ENCODE results near the gene IQGAP3.

The IQGAP3 gene

GRCh38 chr1:156593661-156593989, 21.3 kb upstream of the IQGAP3 start:
- no peak overlapping the region for H3K9ac ChIP-seq (ENCODE audit: low read length)
- 98% methylated on average over 8 of the region's 8 CpGs for WGBS
- no peak overlapping the region for H3K4me2 ChIP-seq (ENCODE audit: low read length, poor library complexity, severe bottlenecking)
- H4K8ac ChIP-seq (ENCODE audit: low read length) = no peak overlapping the region
- H3K9me3 ChIP-seq (ENCODE audit: control insufficient read depth, low read length) = no peaks in the 10 kb centered on the region
- no peak overlapping the region for H2BK15ac ChIP-seq (ENCODE audit: low read depth, poor library complexity, severe bottlenecking)
- H3K18ac ChIP-seq (ENCODE audit: low read depth in 1 of 2, low read length in 2 of 2) = no peak overlapping the region
- no peaks in the 10 kb centered on the region for H3K27me3 ChIP-seq (ENCODE audit: control insufficient read depth in 1 of 2, insufficient read depth in 1 of 2, low read length in 2 of 2)
- no peak overlapping the region for H3K23ac ChIP-seq (ENCODE audit: low read length in 2 of 2)
- H3K4me3 ChIP-seq (ENCODE audit: insufficient read depth in 1 of 2, low read depth in 1 of 2, low read length in 2 of 2) = no peak overlapping the region
- H3K4me1 ChIP-seq (ENCODE audit: control insufficient read depth, insufficient read depth, low read depth, low read length) = peaks cover 10% of the 10 kb centered on the region
- no peak overlapping the region for H2AK5ac ChIP-seq (ENCODE audit: low read length, severe bottlenecking)
- DNase-seq = no peak
- H2BK120ac ChIP-seq (ENCODE audit: low read depth, low read length) = no peak overlapping the region
- H3K4ac ChIP-seq (ENCODE audit: low read depth in 1 of 2, low read length in 2 of 2) = no peak overlapping the region
- H3K27ac ChIP-seq (ENCODE audit: low read length, poor library complexity, severe bottlenecking) = no peak overlapping the region
- H4K91ac ChIP-seq (ENCODE audit: low read length) = no peak overlapping the region
- H2AFZ ChIP-seq (ENCODE audit: low read depth, low read length) = no peak overlapping the region
- peaks cover 29% of the 10 kb centered on the region for H3K79me1 ChIP-seq (replicated peaks; ENCODE audit: low read length, poor library complexity, severe bottlenecking)
- no peak overlapping the region for H3K14ac ChIP-seq (ENCODE audit: low read length in 2 of 2)
- no peak overlapping the region for H2BK12ac ChIP-seq (ENCODE audit: low read length in 2 of 2)
- H3K36me3 ChIP-seq (ENCODE audit: control insufficient read depth in 1 of 2, insufficient read depth in 2 of 2, low read depth in 1 of 2, low read length in 2 of 2) = peaks cover 42 to 62% of the 10 kb centered on the region in 2 experiments
- no peak overlapping the region for H2BK5ac ChIP-seq (ENCODE audit: low read depth, low read length, poor library complexity, severe bottlenecking)

GRCh38 chr1:156592910-156593660, 20.7 kb upstream of the IQGAP3 start:
- Histone ChIP-seq H2BK12ac (ENCODE audit: low read length in 2 of 2) (no peak overlapping the region), H2BK120ac (ENCODE audit: low read depth, low read length) (no peak overlapping the region), H2AFZ (ENCODE audit: low read depth, low read length) (no peak overlapping the region), H4K8ac (ENCODE audit: low read length) (peak overlapping the region; percentile 35), H3K4me2 (ENCODE audit: low read length, poor library complexity, severe bottlenecking) (no peak overlapping the region), H3K36me3 (ENCODE audit: control insufficient read depth in 1 of 2, insufficient read depth in 2 of 2, low read depth in 1 of 2, low read length in 2 of 2) (peaks cover 39 to 57% of the 10 kb centered on the region in 2 experiments), H3K14ac (ENCODE audit: low read length in 2 of 2) (no peak overlapping the region), H3K4me1 (ENCODE audit: control insufficient read depth, insufficient read depth, low read depth, low read length) (peaks cover 10% of the 10 kb centered on the region), H2BK15ac (ENCODE audit: low read depth, poor library complexity, severe bottlenecking) (no peak overlapping the region), H3K27ac (ENCODE audit: low read length, poor library complexity, severe bottlenecking) (no peak overlapping the region), H3K4me3 (ENCODE audit: insufficient read depth in 1 of 2, low read depth in 1 of 2, low read length in 2 of 2) (no peak overlapping the region), H3K27me3 (ENCODE audit: control insufficient read depth in 1 of 2, insufficient read depth in 1 of 2, low read length in 2 of 2) (no peaks in the 10 kb centered on the region), H2BK5ac (ENCODE audit: low read depth, low read length, poor library complexity, severe bottlenecking) (no peak overlapping the region), H3K9me3 (ENCODE audit: control insufficient read depth, low read length) (no peaks in the 10 kb centered on the region), H3K23ac (ENCODE audit: low read length in 2 of 2) (no peak overlapping the region), H3K4ac (ENCODE audit: low read depth in 1 of 2, low read length in 2 of 2) (no peak overlapping the region), H3K18ac (ENCODE audit: low read depth in 1 of 2, low read length in 2 of 2) (no peak overlapping the region), H3K9ac (ENCODE audit: low read length) (peak overlapping the region; percentile 88), H3K79me1 (replicated peaks; ENCODE audit: low read length, poor library complexity, severe bottlenecking) (peaks cover 26% of the 10 kb centered on the region), H4K91ac (ENCODE audit: low read length) (no peak overlapping the region), H2AK5ac (ENCODE audit: low read length, severe bottlenecking) (no peak overlapping the region)
- WGBS = 100% methylated on average over 6 of the region's 8 CpGs
- no peak for DNase-seq

- peaks cover 10% of the 10 kb centered on the region for H3K4me1 ChIP-seq (ENCODE audit: control insufficient read depth, insufficient read depth, low read depth, low read length)
- H4K91ac ChIP-seq (ENCODE audit: low read length) = peak overlapping the region; percentile 43
- H3K4me3 ChIP-seq (ENCODE audit: insufficient read depth in 1 of 2, low read depth in 1 of 2, low read length in 2 of 2) = peak overlapping the region; percentile 76 to 82
- H3K4ac ChIP-seq (ENCODE audit: low read depth in 1 of 2, low read length in 2 of 2) = peak overlapping the region; percentile 1 to 60
- 58% methylated on average over 9 of the region's 16 CpGs for WGBS
- H3K4me2 ChIP-seq (ENCODE audit: low read length, poor library complexity, severe bottlenecking) = peak overlapping the region; percentile 50
- H2BK12ac ChIP-seq (ENCODE audit: low read length in 2 of 2) = peak overlapping the region in 1 of 2 experiments; percentile 15
- H3K23ac ChIP-seq (ENCODE audit: low read length in 2 of 2) = no peak overlapping the region
- peak overlapping the region in 1 of 2 experiments; percentile 84 for H3K14ac ChIP-seq (ENCODE audit: low read length in 2 of 2)
- H2AFZ ChIP-seq (ENCODE audit: low read depth, low read length) = peak overlapping the region; percentile 95
- DNase-seq = no peak
- H2AK5ac ChIP-seq (ENCODE audit: low read length, severe bottlenecking) = peak overlapping the region; percentile 21
- H3K27me3 ChIP-seq (ENCODE audit: control insufficient read depth in 1 of 2, insufficient read depth in 1 of 2, low read length in 2 of 2) = no peaks in the 10 kb centered on the region
- H3K36me3 ChIP-seq (ENCODE audit: control insufficient read depth in 1 of 2, insufficient read depth in 2 of 2, low read depth in 1 of 2, low read length in 2 of 2) = peaks cover 34 to 49% of the 10 kb centered on the region in 2 experiments
- H3K27ac ChIP-seq (ENCODE audit: low read length, poor library complexity, severe bottlenecking) = no peak overlapping the region
- no peak overlapping the region for H2BK15ac ChIP-seq (ENCODE audit: low read depth, poor library complexity, severe bottlenecking)
- H3K79me1 ChIP-seq (replicated peaks; ENCODE audit: low read length, poor library complexity, severe bottlenecking) = peaks cover 22% of the 10 kb centered on the region
- H2BK5ac ChIP-seq (ENCODE audit: low read depth, low read length, poor library complexity, severe bottlenecking) = no peak overlapping the region
- H3K9ac ChIP-seq (ENCODE audit: low read length) = peak overlapping the region; percentile 88
- H3K9me3 ChIP-seq (ENCODE audit: control insufficient read depth, low read length) = no peaks in the 10 kb centered on the region
- H2BK120ac ChIP-seq (ENCODE audit: low read depth, low read length) = peak overlapping the region; percentile 57
- H3K18ac ChIP-seq (ENCODE audit: low read depth in 1 of 2, low read length in 2 of 2) = peak overlapping the region; percentile 14 to 80
- peak overlapping the region; percentile 87 for H4K8ac ChIP-seq (ENCODE audit: low read length)
Observed at GRCh38 chr1:156592158-156592909, 20.0 kb upstream of the IQGAP3 start.

All from mesenchymal stem cell (in vitro differentiated cells and primary cell).